ENCODE data around the gene SLC11A2.
"Not testable (repeated sequence)": the region's sequence is repeated elsewhere in the genome, so short reads cannot be mapped to it uniquely, and the experiment has no call there.

Gene SLC11A2

DNA sequence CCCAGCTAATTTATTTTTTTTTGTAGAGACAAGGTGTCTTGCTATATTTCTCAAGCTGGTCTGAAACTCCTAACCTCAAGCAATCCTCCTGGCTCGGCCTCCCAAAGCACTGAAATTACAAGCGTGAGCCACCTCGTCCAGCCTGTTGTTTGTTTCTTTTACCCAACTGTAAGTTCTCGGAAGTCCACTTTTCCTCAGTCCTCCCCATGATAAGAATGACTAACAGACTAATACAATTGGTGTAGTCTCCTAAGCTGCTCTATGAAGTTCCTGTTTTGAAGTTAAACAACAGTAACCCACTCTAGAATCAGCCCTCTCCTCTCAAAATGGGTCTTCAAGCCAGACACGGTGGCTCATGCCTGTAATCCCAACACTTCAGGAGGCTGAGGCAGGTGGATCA, 37.3 kb downstream of the SLC11A2 start:
- no peak for DNase-seq

DNA sequence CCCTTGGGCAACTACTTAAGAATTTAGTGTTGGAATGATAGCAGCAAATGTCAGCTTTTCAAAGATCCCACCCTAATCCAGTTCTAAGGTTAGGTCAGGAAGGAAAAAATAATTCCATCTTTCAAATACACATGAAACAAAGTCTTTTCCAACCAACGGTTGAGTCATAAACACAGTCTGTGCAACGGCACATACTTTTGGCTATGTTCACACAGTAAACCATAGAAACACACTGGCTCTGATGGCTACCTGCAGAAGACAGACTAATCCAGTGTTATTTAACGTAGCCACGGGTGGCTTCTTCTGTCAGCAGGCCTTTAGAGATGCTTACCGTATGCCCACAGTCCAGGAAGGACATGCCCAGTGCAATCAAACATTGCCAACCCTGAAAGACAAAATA, 38.1 kb downstream of the SLC11A2 start:
- no peak for DNase-seq

DNA sequence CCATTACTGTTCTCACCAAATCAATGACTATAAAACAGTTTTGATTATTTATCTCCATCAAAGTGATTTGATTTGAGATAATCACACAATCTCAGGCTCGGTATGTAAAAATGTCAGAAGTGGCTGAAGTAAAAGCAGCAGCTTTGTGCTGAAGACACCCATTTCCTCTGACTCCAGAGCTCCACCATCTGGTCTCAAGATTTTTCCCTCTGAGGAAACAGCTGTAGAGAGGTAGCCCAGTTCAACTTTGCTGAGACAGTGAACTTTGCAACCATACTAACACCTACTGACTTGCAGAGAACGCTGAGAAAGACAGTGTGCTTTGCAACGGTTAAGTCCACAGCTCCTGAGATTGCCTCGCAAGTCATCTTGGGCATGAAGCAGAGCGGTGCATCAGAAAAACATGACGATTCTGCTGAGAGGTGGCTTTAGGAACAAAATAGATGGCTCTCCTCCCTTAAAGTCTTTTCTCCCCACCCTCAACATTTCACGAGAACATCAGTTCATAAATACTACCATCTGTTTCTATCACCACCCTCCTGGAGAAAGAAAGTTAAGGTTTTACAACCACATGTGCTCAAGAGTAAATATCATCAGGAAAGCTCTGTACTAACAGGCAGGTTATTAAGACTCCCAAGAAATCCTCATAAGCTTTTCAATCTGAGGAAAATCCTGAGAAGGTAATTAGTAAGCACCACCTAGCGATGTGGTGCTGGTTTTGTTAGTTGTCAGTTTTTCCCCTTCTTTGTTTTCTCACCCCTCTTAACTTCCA, 39.0 kb downstream of the SLC11A2 start:
- no peak for DNase-seq

DNA sequence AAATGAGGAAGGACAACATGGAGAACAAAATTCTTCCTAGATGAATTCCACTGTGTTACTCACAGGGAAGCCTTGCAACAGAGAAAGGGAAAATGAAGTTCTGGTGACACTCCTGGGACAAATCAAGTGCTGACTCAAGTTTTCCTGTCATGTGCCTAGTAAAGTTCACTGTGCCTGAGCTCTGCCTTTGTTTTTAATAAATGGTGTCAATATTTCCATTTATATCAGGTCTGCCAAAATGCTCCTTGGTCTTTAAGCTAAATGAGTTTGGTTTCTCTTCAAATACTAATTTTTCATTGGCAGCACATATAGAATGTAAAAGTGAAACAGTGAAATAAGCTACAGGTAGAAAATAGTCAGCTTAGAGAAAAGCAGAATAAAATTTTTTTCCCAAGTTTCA, 40.9 kb downstream of the SLC11A2 start:
- no peak for DNase-seq

DNA sequence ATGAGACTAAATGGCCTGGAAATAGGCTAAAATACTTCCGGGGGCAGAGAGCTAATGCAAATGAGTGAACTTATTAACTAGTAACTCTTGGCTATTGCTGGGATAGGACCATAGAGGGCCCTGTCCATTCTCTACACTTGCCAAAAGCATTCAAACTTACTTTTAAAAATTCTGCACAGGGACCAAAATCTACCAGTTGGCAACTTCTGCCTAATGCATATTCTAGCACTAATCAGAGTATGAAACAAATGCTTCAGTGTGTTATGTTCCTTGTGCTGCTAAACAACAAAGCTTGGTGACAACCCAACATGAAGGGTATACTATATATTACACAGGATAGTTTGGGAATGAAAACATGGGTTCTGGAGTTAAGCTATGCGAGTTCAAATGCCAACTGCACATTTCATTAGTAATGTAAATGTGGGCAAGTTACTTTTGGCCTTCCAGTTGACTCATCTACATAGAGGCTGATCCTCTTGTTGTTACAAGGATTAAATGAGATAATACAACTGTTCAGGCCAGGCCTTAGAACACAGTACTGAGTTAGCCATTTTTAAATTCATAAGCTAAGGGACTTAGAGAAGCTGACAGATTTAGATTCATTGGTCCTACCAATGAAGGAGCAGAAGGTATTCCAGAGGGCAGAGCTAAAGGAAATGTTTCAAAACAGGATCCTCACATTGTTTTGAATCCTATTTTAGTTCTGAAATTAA, 41.4 kb downstream of the SLC11A2 start:
- no peak for DNase-seq

DNA sequence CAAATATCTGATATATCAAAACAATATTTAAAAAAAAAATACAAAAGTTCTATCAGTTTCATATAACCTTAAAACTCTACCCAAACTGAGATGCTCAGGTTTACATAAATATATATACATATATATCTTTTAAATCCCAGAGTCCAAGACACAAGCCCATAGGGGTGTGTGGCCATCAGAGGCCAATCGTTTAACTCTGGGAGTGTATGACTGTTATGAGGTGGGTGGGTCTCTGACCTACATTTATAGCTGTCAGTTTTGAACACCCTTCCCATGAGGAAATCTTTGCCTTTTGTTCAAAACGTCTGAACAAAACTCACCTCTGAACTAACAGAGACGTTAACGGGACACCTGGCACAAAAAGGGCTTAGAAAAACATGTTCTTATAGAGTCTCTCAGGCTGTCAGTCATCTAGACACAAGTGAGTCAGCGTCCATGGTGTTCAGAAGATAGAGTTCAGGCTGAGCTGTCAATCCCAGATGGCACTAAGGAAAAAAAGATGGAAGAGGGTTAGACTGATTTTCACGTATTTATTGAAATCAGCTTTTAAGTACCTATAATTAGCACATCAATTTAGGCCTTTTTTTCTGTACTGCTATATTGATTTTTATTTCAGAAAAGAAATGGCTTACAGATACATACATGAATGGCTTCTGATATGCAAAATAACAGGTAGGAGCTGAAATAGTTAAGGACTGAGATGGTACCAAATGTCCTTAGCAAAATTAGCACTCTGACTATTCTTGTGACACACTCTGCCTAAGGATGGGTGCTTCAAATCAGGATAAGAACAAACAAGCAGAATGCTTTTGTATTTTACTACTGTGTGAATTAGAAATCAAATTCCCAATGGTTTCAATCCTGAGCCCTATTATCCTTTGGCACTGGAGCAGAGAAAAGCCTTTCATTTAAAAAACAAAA, 44.6 kb downstream of the SLC11A2 start:
- no peak for DNase-seq

DNA sequence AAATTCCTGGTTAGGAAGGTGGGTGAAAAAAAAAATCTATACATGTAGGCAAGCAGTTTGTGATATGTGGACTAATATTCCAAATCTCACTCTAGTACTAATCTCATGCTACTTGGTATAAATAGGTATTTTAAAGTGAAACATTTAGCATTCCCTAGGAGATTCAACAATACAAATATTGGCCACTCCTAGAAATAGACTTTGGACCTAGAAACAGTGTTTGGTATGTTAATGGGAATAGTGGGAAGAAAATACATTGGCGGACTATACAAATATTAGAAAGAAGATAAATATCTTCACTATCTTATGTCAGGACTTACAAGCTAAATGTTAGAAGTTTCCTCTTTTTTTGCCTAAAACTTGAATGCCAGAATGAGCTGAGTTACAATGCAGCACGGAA, 45.6 kb downstream of the SLC11A2 start:
- no peak for DNase-seq

DNA sequence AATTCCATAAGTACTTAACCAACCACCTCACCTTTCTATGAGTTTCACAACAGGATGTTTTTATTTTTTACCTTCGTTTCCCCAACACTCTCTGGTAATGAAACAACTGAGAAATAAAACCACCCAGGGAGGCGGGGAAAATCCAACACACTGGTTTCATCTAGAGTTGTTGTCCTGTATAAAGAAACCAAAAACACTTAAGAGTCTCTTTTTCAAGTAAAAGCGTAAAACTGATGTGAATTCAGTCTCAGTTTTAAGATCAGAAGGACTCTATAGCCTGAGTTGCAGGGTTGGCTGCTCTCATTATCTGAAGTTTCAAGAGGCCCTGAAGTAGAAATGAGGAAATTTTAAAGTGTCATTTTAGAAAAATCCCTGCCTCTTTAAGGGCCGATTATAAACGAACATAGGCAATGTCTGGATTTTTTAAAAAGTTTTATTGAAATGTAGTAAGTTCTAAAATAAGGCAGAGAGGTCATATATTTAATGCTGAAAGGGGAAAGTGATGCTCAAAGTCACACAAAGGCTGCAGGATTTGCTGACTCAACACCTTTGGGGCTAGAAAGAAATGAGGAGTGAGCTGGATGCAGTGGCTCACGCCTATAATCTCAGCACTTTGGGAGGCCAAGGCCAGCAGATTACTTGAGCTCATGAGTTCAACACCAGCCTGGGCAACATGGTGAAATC, 46.7 kb downstream of the SLC11A2 start:
- DNase-seq = no peak

DNA sequence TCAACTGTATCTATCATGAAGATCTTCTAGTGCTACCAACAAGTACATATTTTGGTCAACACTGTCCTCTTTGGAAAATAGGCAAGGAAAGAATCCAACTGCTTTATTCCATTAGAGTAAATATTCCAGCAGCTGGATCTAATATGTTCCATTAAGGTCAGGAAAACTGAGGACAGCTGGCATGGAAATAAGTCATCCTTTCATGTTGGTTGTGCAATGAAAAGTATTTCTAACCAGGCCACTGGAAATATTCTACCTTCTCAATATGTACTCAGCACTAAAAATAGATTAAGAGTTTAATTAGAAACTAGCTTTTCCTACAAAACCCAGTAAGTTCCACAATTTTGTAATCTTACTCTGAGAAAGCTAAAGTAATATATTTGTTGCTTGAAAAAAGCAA, 54.2 kb downstream of the SLC11A2 start:
- DNase-seq = no peak

DNA sequence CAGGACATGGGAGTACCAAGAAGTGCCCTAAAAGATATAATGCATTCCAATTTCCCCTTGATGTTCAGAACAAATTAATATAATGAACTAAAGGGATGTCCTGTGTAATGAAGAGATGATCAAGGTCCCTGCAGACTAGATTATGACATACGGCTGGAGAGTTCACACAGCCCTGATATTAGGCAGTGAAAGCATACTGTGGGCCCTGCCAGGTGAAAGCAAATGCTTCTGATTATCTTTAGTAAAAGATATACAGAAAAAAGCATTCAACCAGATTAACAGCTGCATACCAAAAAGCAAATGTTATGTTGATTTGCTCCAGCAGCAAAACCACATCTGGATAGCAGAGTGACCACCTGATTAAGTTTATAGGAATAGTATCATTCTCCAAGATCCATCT, 61.8 kb downstream of the SLC11A2 start:
- DNase-seq = no peak

DNA sequence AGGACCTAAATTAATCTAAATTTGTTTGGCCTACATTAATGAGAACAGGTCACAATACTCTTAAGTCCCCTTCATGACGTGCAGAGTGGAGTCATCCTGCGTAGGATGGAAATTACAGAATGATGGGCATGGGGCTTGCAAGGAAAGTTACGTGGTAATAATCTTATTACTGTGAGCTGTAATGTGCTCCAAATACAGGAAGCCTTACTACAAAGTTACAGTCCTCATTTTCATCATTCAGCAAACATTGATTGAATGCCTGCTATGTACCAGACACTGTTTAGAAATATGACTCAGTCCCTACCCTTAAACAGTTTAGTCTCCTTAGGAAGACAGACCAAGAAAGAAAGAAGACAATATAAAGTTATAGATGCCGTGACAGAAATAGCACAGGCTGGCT, 64.5 kb downstream of the SLC11A2 start:
- no peak for DNase-seq

DNA sequence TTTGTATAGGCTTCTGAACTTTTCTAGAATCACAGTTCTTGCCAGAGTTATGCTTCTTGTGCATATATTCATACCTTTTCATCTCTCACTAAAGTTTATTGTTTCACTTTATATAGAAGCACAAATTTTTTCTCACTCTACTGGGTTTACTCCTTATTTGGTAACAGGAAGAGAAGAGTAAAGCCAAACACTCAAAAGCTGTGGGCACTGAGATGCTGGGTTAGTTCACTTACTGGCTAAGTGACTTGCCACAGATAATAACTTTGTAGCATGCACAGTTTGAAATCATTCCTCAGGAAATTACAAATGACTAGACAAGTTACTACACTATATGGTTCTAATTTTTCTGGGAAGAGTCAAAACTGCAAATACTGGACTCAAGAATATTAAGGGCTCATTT, 66.1 kb downstream of the SLC11A2 start:
- no peak for DNase-seq

DNA sequence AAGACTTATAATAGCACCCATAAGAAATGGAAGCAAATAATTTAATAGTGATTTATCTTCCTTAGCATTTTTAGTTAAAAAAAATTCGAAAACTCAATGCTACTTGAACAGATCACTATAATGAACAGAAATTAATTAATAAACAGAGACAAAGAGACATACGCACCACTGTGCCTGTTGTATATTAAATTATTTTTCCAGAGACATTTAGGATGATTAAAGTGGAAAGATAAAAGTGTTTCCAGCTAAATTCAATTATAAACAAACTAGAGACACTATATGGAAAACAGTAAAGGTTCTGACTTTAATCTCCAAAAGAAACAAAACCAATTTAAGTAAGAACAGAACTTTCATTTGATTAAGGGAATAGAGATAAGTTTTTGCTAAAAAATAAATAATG, 70.5 kb downstream of the SLC11A2 start:
- DNase-seq = no peak

DNA sequence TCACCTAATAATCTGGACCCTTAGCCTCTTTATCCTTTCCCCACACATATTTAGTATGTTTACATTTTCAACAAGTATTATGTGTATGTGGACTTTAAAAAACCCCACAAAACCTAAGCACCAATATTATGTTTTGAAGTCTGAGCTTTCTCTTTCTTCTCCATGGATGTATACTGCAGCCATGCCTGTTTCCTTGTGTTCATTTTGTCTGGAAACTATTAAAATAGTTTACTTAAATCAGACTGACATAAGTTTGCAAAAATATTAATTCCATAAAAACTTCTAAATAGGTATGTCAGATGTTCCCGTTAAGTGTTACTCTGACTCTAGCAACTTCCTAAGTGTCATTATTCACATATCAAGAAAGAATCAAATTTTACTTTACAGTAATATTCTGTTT, 70.9 kb downstream of the SLC11A2 start:
- DNase-seq = no peak

DNA sequence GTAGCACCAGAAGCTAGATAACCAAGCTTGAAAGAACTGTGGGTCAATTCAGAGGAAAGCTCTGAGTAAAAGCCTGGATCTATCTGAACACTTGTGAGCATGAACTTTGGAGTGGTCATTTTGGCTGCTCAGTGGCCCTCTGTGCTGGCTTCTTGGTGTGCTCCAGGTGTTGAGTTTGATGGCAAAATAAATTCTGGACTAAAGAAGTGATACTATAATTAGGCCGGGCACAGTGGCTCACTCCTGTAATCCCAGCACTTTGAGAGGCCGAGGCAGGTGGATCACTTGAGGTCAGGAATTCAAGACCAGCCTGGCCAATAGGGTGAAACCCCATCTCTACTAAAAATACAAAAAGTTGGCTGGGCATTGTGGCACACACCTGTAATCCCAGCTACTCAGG, 71.4 kb downstream of the SLC11A2 start:
- DNase-seq = not testable (repeated sequence)

DNA sequence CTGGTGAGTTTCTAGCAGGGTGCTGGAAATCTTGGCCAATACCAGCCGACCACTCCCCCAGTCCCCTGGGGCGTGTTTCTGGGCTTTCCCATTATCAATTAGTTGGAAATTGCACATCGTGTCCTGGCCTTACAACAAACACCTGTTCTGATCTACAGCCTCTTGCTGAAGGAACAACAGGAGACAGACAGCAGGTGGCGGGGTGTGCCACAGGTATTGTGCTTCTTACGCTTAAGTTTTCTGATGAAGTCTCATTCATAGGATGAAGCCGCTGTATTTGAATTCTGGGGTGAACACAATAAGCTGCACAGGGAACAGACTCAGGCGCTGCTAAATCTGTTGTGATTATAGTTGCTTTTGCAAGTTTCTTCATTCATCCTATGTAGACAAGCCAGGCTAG, 73.1 kb downstream of the SLC11A2 start:
- DNase-seq = no peak

DNA sequence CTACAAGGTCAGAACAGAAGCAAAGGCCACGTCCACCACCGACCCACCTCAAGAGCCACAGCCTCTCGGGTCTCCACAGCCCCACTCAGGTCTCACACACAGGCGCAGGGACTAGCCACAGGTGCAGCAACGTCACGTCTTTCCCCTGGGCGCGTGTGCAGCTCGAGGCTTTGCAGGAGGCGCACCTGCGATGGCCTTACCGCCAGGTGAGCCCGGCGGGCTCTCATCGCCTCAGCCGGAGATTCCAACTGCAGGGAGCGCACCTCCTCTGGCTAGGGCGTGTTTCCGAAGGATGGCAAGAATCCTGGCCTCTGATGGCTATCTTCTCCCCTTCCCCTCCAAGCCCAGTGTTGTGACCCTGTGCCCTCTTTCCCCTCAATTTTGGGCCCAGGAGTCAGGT, 73.7 kb downstream of the SLC11A2 start, which contains the start of gene HIGD1C:
Gene HIGD1C, plus strand, starts transcription at position 35 of the 400 bp plus-strand sequence. CDS start 1,455 bp downstream, outside the sequence.
- no peak for DNase-seq

DNA sequence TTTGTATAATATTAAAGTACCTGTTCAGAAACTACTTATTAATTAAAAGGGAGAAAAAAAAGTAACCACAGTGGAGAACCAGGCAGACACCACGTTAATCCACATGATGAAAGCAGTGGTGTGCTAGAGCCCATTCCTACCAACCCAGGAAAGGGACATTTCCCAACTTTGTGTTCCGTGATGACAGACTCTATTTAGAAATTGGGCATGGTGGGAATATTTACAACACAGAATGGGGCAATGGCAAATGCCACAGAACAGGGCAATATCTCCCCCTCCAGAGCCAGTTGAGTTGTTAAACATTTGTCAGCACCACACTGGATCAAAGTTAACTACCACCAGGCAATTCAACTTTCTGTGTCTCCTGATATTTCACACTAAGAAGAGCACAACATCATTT, 75.1 kb downstream of the SLC11A2 start:
- no peak for DNase-seq

DNA sequence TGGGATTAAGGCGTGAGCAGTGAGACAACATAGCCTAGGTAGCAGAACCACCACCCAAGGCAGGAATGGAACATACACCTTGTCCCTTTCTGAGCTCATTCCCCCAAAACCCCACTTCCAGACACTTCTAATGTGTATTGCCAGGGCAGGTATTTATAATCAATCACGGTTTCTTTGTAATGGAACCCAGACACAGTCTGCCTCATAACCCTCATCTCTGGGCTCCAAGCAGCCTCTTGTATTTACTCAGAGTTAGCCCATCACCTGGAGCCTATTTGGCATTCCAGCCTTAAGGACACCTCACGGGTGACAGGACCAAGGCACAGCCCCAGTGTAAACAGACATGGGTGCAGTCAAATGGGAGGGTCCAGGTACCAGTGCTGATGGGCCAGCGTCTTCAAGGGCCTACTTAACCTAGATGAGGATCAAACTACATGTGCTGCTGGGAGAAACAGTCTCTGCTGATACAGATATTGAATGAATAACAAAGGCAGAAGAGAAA, 76.3 kb downstream of the SLC11A2 start:
- DNase-seq = no peak

DNA sequence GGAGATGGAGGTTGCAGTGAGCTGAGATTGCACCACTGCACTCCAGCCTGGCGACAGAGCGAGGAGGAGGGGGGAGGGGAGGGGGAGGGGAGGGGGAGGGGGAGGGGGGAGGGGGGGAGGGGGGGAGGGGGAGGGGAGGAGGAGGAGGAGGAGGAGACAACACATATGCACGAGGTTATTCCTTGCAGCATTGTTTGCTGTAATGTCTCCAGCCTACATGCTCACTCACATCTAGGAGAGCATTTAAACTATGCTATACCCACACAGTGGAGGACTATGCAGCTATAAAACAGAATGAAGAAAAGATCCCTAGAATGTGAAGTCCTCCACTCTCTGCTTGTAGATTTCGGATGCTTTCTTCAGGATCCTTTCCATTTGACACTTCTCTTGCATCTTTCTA, 77.4 kb downstream of the SLC11A2 start:
- DNase-seq = no peak

DNA sequence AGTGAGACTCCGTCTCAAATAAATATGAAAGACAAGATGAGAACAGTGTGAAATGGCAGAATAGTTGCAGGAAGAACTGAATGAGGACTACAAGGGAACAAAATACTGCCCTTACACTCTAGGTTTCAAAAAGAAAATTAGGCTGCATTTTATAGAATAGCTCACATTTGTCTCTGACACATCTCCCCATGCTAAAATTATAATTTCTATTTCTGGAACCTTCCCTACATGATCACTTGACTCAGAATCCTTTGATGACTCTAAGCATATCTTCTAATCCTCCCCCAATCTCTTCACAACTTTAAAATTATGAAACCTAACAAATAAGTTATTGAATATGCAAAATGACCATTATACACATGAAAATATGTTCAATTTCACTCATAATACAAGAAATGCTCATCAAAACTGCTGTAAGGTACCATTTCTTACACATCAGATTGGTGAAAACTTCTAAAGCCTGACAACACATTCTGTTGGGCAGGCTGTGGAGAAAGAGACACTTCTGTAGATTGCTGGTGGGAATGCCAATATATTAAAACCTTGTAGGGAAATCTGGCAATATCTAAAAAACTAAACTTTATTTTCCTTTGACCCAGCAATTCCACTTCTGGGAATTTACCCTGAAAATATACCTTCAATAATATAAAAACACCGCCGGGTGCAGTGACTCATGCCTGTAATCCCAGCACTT, 78.1 kb downstream of the SLC11A2 start:
- DNase-seq = no peak

DNA sequence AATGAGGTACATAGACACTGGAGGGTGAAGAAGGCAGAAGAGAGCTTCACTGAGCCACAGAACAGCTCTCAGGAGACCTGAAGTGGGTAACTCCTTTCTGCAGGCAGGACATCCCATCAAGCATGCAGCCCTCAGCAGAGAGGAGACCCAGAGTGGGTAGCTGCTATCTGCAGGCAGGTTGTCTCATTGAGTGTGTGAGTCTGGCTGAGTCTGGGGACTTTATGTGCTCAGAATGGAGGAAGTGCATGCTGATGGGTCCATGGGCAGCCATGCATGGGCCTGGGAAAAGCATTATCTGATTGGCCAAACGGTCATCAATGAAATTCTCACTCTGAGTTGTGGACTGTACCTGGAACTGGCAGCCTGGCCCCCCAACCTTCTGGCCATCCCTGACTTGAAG, 88.5 kb downstream of the SLC11A2 start:
- no peak for DNase-seq

All from DMS79 (cell line).